HG03469 (cell line): ENCODE measurements around the gene RPAP2.
"Not testable (repeated sequence)": the region's sequence is repeated elsewhere in the genome, so short reads cannot be mapped to it uniquely, and the experiment has no call there.

Experiments used
- ATAC-seq: cut with Tn5 transposase; IDR thresholded peaks from one replicate; pipeline ENCODE4 v1.9.1; 2021; ENCODE audit warnings: mild to moderate bottlenecking, moderate library complexity, moderate number of reproducible peaks; ENCODE audit not compliant: unreplicated experiment

The RPAP2 gene

GRCh38 chr1:92323473-92324453 lies 24.9 kb downstream of the RPAP2 start:
- no peak for ATAC-seq

DNA sequence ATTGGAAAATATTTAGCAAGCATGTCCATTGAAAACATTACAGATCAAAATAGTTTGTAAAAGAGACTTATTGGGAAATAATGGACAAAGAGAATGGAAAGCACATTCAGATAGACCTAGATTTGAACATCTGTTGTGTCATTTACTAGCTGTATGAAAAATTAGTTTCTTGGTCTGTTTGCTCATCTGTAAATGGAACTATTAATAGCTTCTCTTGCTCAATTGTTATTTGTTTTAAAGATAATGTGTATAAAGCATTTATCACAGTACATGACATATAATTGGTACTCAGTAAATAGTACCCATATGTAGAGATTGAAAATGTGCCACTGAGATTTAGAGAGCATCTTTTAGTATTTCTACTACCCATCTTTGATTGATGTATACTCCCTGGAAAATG lies 25.9 kb downstream of the RPAP2 start:
- ATAC-seq: no peak

DNA sequence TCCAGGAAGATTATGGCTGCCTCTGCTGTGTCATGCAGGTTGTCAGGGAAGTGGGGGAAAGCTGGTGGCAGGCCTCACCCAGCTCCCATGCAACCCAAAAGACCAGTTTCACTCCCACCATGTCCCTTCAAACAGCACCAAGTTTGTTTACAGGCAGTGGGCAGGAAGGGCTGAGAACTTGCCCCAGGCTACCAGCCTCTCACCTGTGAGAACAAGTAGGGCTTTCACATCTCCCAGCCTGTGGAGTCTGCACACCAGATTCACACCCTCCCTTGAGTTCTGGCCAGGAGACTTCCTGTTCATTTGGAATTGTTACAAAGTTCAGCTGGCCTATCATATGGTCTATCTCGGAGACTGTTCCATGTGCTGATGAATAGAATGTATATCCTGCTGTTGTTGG lies 27.8 kb downstream of the RPAP2 start:
- no peak for ATAC-seq

DNA sequence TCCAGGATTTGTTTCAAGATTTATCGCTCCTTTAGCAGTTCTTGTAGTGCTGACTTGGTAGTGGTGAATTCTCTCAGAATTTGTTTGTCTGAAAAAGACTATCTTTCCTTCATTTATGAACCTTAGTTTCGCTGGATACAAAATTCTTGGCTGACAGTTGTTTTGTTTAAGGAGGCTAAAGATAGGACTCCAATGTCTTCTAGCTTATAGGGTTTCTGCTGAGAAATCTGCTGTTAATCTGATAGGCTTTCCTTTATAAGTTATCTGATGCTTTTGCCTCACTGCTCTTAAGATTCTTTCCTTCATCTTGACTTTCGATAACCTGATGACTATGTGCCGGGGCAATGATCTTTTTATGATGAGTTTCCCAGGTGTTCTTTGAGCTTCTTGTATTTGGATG lies 28.9 kb downstream of the RPAP2 start:
- ATAC-seq: no peak

- ATAC-seq: no peak
Observed at GRCh38 chr1:92329347-92330129, 30.7 kb downstream of the RPAP2 start.

GRCh38 chr1:92333668-92334067 lies 34.8 kb downstream of the RPAP2 start:
- ATAC-seq: no peak

DNA sequence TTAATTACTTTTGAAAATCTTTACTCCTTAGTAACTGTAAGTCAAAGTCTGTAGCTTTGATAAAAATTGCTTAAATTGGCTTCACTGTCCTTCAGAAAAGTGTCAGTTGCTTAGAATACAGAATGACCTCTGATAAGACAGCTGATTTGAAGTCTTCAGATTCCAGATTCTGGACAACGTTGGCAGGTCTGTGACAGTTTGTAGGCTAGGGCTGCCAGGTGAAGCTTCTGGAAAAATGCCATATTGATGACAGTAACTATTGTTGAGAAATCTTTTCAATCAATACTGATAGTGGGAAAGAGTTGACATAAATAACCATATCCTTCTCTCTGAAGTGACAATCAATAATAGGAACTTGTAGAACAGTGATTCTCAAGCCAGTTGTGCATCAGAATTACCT lies 41.3 kb downstream of the RPAP2 start:
- ATAC-seq: no peak

DNA sequence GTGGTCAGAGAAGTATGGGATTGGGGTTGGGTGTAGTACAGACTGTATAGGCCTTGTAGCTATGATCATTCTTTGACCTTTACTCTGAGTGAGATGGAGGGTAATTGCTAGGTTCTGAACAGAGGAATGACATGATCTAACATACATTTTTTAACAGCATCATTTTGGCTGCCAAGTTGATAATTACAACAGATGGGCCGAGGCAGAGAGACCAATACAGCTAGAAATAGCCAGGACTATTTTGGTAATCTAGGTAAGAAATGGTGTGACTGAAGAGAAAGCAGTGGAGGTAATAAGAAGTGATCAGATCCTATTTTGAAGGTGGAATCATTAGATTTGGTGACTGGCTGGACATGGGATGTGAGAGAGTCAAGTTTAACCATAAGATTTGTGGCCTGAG lies 43.5 kb downstream of the RPAP2 start:
- ATAC-seq: no peak

GRCh38 chr1:92343061-92343460 lies 44.2 kb downstream of the RPAP2 start:
- ATAC-seq: no peak

DNA sequence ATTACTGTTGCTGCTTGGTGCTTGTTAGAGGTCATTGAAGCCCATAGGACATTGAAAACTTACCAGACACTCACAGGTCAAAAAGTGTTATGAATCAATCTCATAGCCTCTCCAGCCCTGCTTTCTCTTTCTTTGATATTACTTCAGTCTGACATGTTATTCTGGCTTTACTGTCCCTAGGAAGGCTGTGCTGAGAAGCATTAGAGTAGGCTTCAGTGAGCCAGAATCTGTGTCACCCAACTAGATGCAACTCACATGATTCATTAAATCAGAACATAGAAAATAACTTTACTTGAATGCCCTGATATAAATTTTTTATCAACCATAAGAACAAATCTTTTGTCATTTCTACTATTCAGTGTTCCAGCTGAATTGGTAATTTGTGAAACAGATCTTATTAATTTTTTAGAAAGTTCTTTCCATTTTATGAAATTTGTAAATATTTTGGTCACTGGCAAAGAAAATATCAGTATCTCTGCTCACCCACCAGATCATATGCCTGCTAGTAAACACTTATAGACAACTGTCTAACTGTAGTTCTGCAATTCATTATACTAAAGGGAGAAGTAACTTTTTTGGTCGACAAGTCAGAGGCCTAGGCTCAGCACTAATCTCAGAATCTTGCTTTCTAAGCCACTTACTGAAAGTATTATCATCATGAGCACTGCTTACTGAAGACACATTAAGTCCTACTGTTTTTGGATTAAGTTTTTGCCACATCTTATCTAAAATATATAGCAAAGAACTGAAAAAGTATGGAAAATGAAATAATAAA lies 48.2 kb downstream of the RPAP2 start:
- no peak for ATAC-seq

DNA sequence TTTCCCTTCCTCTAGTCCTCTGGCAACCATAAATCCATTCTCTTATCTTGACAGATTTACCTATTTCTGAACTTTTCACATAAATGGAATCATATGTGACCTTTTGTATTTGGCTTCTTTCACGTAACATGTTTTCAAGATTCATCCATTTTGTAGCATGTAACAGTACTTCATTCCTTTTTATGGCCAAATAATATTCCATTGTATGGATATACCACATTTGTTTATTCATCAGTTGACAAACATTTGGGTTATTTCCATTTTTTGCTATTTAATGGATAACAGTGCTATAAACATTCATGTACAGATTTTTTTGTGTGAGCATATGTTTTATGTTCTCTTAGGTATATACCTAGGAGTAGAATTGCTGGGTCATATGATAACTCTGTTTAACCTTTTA lies 54.0 kb downstream of the RPAP2 start:
- no peak for ATAC-seq

DNA sequence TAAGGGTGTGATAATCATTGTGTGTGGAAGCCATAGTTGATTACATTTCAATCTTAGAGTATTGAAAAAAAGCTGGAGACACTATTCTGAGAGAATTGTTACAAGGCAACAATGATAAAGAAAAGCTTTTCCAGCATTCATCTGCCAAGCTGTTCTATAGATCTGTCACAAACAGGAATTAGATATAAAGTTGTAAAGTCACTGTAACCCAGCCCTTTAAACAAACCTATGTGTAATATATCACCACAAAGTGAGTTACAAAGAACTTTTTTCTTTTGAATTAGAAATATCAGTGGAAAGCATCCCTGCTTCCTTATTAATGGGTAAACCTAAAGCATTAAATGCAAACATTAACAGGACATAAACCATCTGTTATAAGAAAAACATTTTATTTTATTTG lies 55.4 kb downstream of the RPAP2 start:
- no peak for ATAC-seq

DNA sequence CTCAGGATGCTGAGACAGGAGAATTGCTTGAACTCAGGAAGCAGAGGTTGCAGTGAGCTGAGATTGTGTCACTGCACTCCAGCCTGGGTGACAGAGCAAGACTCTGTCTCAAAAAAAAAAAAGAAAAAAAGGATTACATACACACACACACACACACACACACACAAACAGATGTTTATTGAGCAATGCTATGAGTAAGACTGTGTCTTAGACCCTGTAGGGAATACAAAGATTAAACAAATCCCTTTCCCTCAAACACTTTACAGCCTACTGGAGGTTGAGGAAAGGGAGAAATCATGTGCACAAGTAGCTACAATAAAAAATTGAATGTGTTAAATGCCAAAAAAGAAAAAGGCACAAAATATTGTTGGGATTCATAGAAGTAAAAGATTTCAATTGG lies 58.1 kb downstream of the RPAP2 start:
- ATAC-seq: no peak

DNA sequence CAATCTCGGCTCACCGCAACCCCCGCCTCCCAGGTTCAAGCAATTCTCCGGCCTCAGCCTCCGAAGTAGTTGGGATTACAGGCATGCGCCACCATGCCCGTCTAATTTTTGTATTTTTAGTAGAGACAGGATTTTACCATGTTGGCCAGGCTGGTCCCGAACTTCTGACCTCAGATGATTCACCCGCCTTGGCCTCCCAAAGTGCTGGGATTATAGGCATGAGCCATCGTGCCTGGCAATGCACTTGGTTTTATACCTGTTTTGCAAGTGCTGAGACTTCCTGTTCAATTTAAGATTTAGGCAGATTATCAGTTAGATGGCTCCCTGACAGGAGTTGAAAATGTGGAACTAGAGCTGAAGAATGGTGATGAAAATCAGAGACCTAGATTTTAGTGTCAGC lies 60.5 kb downstream of the RPAP2 start:
- ATAC-seq: not testable (repeated sequence)

DNA sequence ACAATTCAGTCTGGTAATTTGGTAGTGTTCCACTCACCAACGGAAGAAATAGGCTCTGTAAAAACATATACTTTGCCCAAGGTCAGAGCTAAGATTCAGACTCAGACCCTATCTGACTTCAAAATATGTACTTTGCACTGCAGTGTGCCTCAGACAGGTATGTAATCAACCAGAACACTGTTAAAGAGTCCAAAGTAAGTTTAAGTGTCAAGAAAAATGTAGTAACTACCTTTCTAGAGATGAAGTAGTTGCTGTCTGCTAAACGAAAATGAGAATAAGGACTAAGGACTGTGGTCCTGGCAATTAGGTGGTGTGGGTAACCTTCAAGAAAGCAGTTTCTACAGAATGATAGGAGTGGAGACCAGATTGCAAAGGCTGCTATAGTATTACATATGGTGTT lies 61.1 kb downstream of the RPAP2 start:
- ATAC-seq: no peak

- no peak for ATAC-seq
Observed at GRCh38 chr1:92362970-92363369, 64.1 kb downstream of the RPAP2 start.

GRCh38 chr1:92363401-92363800 lies 64.5 kb downstream of the RPAP2 start:
- no peak for ATAC-seq

- no peak for ATAC-seq
Observed at GRCh38 chr1:92365378-92366039, 66.7 kb downstream of the RPAP2 start.

GRCh38 chr1:92366040-92366395 lies 67.2 kb downstream of the RPAP2 start:
- no peak for ATAC-seq

GRCh38 chr1:92367496-92367895 lies 68.6 kb downstream of the RPAP2 start:
- no peak for ATAC-seq

GRCh38 chr1:92372164-92372563 lies 73.3 kb downstream of the RPAP2 start:
- no peak for ATAC-seq
